B cell (primary cell): ENCODE measurements around the gene CDHR2. TPM values are rescaled to one million over a fixed set of nuclear protein-coding genes. Genes with fewer than 3 reads are reported as not detected.

Experiments
- ATAC-seq: fragments of 200-7000 bp; cut with Tn5 transposase; one replicate; pipeline ENCODE4 v1.10.0; 2021; ENCODE audit warnings: low read depth, mild to moderate bottlenecking, moderate number of reproducible peaks, moderate library complexity
- CTCF ChIA-PET: fragments of 350-600 bp; sonication (Branson Sonifier 250); formaldehyde crosslinking; loops from one replicate; lab custom pipeline; 2021; ENCODE audit warnings: antibody characterized with exemption, inconsistent platforms; lab: Charles Lee
- POLR2A ChIA-PET: fragments of 350-600 bp; sonication (Branson Sonifier 250); formaldehyde crosslinking; loops from one replicate; lab custom pipeline; 2021; ENCODE audit warnings: antibody characterized with exemption; lab: Charles Lee
- DNase-seq: peaks from one replicate; pipeline ENCODE4 v3.0.0; 2013
- H2AFZ ChIP-seq: 2 replicates; pipeline ENCODE4 v1.6.1; 2012; ENCODE audit warnings: mild to moderate bottlenecking, low read depth, low read length; ENCODE audit not compliant: insufficient read depth, poor library complexity, severe bottlenecking
- H3K27ac ChIP-seq, 2 donors: 1 replicate in 1 of 2; 2 replicates in 1 of 2; pipeline ENCODE4 v1.5.1; 2012 to 2013; ENCODE audit warnings: low read length in 2 of 2, mild to moderate bottlenecking in 2 of 2, moderate library complexity in 1 of 2
- H3K27me3 ChIP-seq, 4 experiments: fragments of 200-600 bp in 1 of 4; sonication (generic) in 1 of 4; replicated peaks in 1 of 4; 1 replicate in 2 of 4; 2 replicates in 2 of 4; pipeline versions ENCODE4 v1.6.1 to v1.7.0; 2013 to 2016; ENCODE audit warnings: low read length in 3 of 4, mild to moderate bottlenecking in 2 of 4, mixed read lengths in 1 of 4, moderate library complexity in 1 of 4; ENCODE audit not compliant: insufficient read depth in 4 of 4, control insufficient read depth in 3 of 4; ENCODE audit errors: control extremely low read depth in 1 of 4
- H3K36me3 ChIP-seq, 2 experiments: replicated peaks in 1 of 2; 1 replicate in 1 of 2; 2 replicates in 1 of 2; pipeline versions ENCODE4 v1.6.1 to v1.7.1; 2013; ENCODE audit warnings: low read length in 1 of 2; ENCODE audit not compliant: insufficient read depth in 2 of 2, control insufficient read depth in 1 of 2; ENCODE audit errors: control extremely low read depth in 1 of 2, extremely low read depth in 1 of 2
- H3K4me1 ChIP-seq, 2 donors: fragments of 200-600 bp in 1 of 2; sonication (generic) in 1 of 2; 1 replicate in 1 of 2; 2 replicates in 1 of 2; pipeline versions ENCODE4 v1.5.1 to v1.6.1; 2013 to 2017; ENCODE audit warnings: low read length in 2 of 2; ENCODE audit not compliant: control insufficient read depth in 2 of 2, insufficient read depth in 2 of 2
- H3K4me2 ChIP-seq: replicated peaks from 2 replicates; pipeline ENCODE3; 2012; ENCODE audit warnings: mild to moderate bottlenecking, low read depth, low read length; ENCODE audit not compliant: poor library complexity, severe bottlenecking
- H3K4me3 ChIP-seq, 5 experiments: fragments of 200-600 bp in 1 of 5; sonication (generic) in 1 of 5; 1 replicate in 3 of 5; 2 replicates in 2 of 5; pipeline versions ENCODE4 v1.5.1 to v1.7.0; 2011 to 2016; ENCODE audit warnings: low read length in 4 of 5, mild to moderate bottlenecking in 4 of 5, low read depth in 2 of 5, control low read depth in 1 of 5, moderate library complexity in 1 of 5; ENCODE audit not compliant: insufficient read depth in 1 of 5; ENCODE audit errors: control extremely low read depth in 1 of 5, extremely low read depth in 1 of 5
- H3K79me2 ChIP-seq: fragments of 200-600 bp; sonication (generic); one replicate; pipeline ENCODE4 v1.6.0; 2016; ENCODE audit warnings: low read length; ENCODE audit not compliant: control insufficient read depth, insufficient read depth
- H3K9ac ChIP-seq: fragments of 200-600 bp; sonication (generic); 2 replicates; pipeline ENCODE4 v1.6.1; 2017; ENCODE audit warnings: mild to moderate bottlenecking, low read length, moderate library complexity
- H3K9me3 ChIP-seq, 3 donors: one replicate each; pipeline versions ENCODE4 v1.6.1 to v1.7.1; 2013; ENCODE audit warnings: low read length in 2 of 3; ENCODE audit not compliant: control insufficient read depth in 2 of 3, insufficient read depth in 1 of 3; ENCODE audit errors: control extremely low read depth in 1 of 3
- H4K20me1 ChIP-seq: 2 replicates; pipeline ENCODE4 v1.6.0; 2012; ENCODE audit warnings: mild to moderate bottlenecking, low read length; ENCODE audit not compliant: insufficient read depth, control insufficient read depth, poor library complexity, severe bottlenecking
- H3K27ac Mint-ChIP-seq: one replicate; pipeline ENCODE4 v1.8.0; 2021; ENCODE audit warnings: mixed read lengths
- H3K27me3 Mint-ChIP-seq: one replicate; pipeline ENCODE4 v1.8.0; 2021; ENCODE audit warnings: mixed read lengths
- H3K4me1 Mint-ChIP-seq: one replicate; pipeline ENCODE4 v1.8.0; 2021; ENCODE audit warnings: mixed read lengths
- H3K4me3 Mint-ChIP-seq: one replicate; pipeline ENCODE4 v1.8.0; 2021; ENCODE audit warnings: mixed read lengths
- H3K9me3 Mint-ChIP-seq: one replicate; pipeline ENCODE4 v1.8.0; 2022; ENCODE audit warnings: mixed read lengths; ENCODE audit not compliant: insufficient read depth
- CTCF ChIP-seq: fragments of 200-600 bp; IDR thresholded peaks from one replicate; pipeline ENCODE4 v1.8.0; 2022; ENCODE audit warnings: antibody characterized with exemption, mild to moderate bottlenecking
- EZH2 ChIP-seq: IDR thresholded peaks from 2 replicates; pipeline ENCODE4 v1.6.1; 2012; ENCODE audit warnings: borderline replicate concordance, low read depth, mild to moderate bottlenecking, moderate library complexity, low read length; ENCODE audit not compliant: insufficient read depth, poor library complexity, severe bottlenecking
- WGBS: methylation state at CpG from one replicate; pipeline ENCODE4 v1.1.5; 2013; ENCODE audit warnings: missing lambda C conversion rate; ENCODE audit not compliant: insufficient coverage; 5-methylcytosine and 5-hydroxymethylcytosine counted together
- intact Hi-C: fragments of 100-400 bp; cut with micrococcal nuclease; formaldehyde crosslinking; loops from one replicate; pipeline ENCODE4 v1.10.0; 2022
- polyA plus RNA-seq: library from polyadenylated mRNA; depleted of rRNA; stranded (reverse); fragments of >200 nt; gene quantifications from 2 replicates; pipeline ENCODE4 v1.2.3, GENCODE V29; 2012
- total RNA-seq, 2 donors: library from RNA; stranded (reverse); fragments of 120-200 nt in 1 of 2; gene quantifications; 1 replicate in 1 of 2; 2 replicates in 1 of 2; pipeline versions ENCODE4 v1.2.3 to v1.2.4, GENCODE V29; 2013 to 2022

The CDHR2 gene
- total and polyA plus RNA-seq, 2 donors (not counting 1 experiment from before 2014, with no cell fraction given), result 0.25 to 1.7 TPM

- Histone ChIP-seq H4K20me1 (no peaks in the 10 kb centered on the region), H3K36me3 (no peaks in the 10 kb centered on the region), H3K79me2 (no peaks in the 10 kb centered on the region), H3K27ac (no peak overlapping the region), H2AFZ (peak overlapping the region; percentile 55), H3K4me1 (peaks cover 24 to 29% of the 10 kb centered on the region in 2 donors), H3K9me3 (peaks cover 0 to 32% (median 0%) of the 10 kb centered on the region in 3 donors), H3K9ac (no peak overlapping the region), H3K4me2 (peak overlapping the region; percentile 67), H3K4me3 (peak overlapping the region in 1 of 5 experiments; percentile 23), H3K27me3 (peaks cover 0 to 62% (median 34%) of the 10 kb centered on the region in 4 experiments)
- Mint-ChIP-seq H3K27me3 (peaks cover 60% of the 10 kb centered on the region), H3K4me1 (peaks cover 22% of the 10 kb centered on the region), H3K9me3 (no peaks in the 10 kb centered on the region), H3K4me3 (peak overlapping the region; percentile 78), H3K27ac (no peak overlapping the region)
- 8% methylated on average over 28 of the region's 32 CpGs for WGBS
- ATAC-seq (no peak), DNase-seq (peak; percentile 36)
- ChIA-PET POLR2A (no interaction called here), CTCF (interaction anchor here (2.1 kb wide), 1 partner anchor 41 kb away, joined by 7 read pairs; no protein-coding TSS in a partner anchor)
- intact Hi-C loops, result no loop called here
- TF ChIP-seq EZH2 (no peak), CTCF (no peak)
Observed at GRCh38 chr5:176620333-176620981, 71.3 kb downstream of the CDHR2 start.

DNA sequence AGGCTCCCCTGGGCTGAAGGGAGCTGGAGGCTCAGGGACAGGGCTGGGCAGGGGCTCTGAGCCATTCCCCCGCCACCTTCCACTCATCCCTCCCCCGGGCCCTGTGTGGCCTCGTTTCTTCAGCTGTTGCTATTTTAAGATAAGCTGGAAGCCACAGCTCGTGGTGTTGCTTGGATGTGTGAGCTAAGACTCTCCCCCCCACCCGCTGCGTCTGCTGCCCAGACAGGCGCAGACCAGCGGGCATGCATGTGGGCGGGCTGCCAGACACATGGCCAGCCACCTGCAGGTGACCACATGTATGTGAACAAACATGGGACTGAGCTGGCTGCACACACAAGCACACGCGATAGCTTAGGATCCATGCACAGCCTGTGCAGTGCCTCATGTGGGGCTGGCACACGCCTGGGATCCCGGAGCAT is 72.5 kb downstream of the CDHR2 start:
- no peak for TF ChIP-seq EZH2
- no peak for TF ChIP-seq CTCF
- Histone ChIP-seq H3K27ac (no peak overlapping the region), H3K4me2 (no peak overlapping the region), H3K9ac (no peak overlapping the region), H4K20me1 (no peaks in the 10 kb centered on the region), H3K27me3 (peaks cover 0 to 62% (median 34%) of the 10 kb centered on the region in 4 experiments), H3K36me3 (no peaks in the 10 kb centered on the region), H3K79me2 (no peaks in the 10 kb centered on the region), H2AFZ (no peak overlapping the region), H3K4me1 (peaks cover 24 to 29% of the 10 kb centered on the region in 2 donors), H3K4me3 (no peak overlapping the region), H3K9me3 (peaks cover 0 to 32% (median 0%) of the 10 kb centered on the region in 3 donors)
- H3K4me1 Mint-ChIP-seq, result peaks cover 26% of the 10 kb centered on the region
- H3K27me3 Mint-ChIP-seq, result peaks cover 56% of the 10 kb centered on the region
- DNase-seq, result no peak
- no peak overlapping the region for H3K27ac Mint-ChIP-seq
- ChIA-PET CTCF (interaction anchor here (1.4 to 2.1 kb wide), 3 partner anchors 9 to 48 kb away, joined by 6 to 8 read pairs (median 7); partner anchors contain the start of genes EIF4E1B and SNCB), POLR2A (interaction anchor here (0.6 to 1.6 kb wide), 3 partner anchors 9 to 373 kb away, joined by 4 read pairs; partner anchors contain the start of genes EIF4E1B and SNCB)
- intact Hi-C loops, result no loop called here
- H3K4me3 Mint-ChIP-seq, result no peak overlapping the region
- no peaks in the 10 kb centered on the region for H3K9me3 Mint-ChIP-seq
- no peak for ATAC-seq
- 70% methylated on average over 10 of the region's 13 CpGs for WGBS
